Measurements from ENCODE around the gene SYCP3. TPM values are rescaled to one million over a fixed set of nuclear protein-coding genes. Genes with fewer than 3 reads are reported as not detected.

Gene SYCP3
- total RNA-seq, 1 donor from 2014 or later, result not detected

- Histone ChIP-seq H2AFZ (ENCODE audit: low read depth, low read length) (no peak overlapping the region), H3K4me1 (ENCODE audit: insufficient read depth, low read length) (no peaks in the 10 kb centered on the region), H3K4me3 (ENCODE audit: insufficient read depth, low read depth, low read length) (no peak overlapping the region), H3K27ac (ENCODE audit: low read depth, low read length) (no peak overlapping the region), H3K9ac (ENCODE audit: low read length) (no peak overlapping the region), H3K36me3 (ENCODE audit: insufficient read depth, low read length) (peaks cover 4% of the 10 kb centered on the region), H3K27me3 (ENCODE audit: insufficient read depth, low read length) (no peaks in the 10 kb centered on the region), H3K79me2 (ENCODE audit: insufficient read depth, low read length) (no peaks in the 10 kb centered on the region), H4K20me1 (ENCODE audit: insufficient read depth, low read length) (no peaks in the 10 kb centered on the region), H3K4me2 (ENCODE audit: low read length) (no peak overlapping the region), H3K9me3 (ENCODE audit: insufficient read depth, low read depth, low read length) (no peaks in the 10 kb centered on the region)
- DNase-seq (ENCODE audit: low read depth), result no peak
- Mint-ChIP-seq H3K27me3 (ENCODE audit: low read depth, unreplicated experiment) (no peaks in the 10 kb centered on the region), H3K36me3 (ENCODE audit: low read depth, unreplicated experiment) (peaks cover 4% of the 10 kb centered on the region), H3K9me3 (ENCODE audit: unreplicated experiment) (no peaks in the 10 kb centered on the region), H3K4me1 (ENCODE audit: low read depth, unreplicated experiment) (peaks cover 8% of the 10 kb centered on the region), H3K27ac (ENCODE audit: unreplicated experiment) (no peak overlapping the region), H3K4me3 (ENCODE audit: unreplicated experiment) (no peak overlapping the region)
- no peak for FAIRE-seq
- TF ChIP-seq, protein P1, sequence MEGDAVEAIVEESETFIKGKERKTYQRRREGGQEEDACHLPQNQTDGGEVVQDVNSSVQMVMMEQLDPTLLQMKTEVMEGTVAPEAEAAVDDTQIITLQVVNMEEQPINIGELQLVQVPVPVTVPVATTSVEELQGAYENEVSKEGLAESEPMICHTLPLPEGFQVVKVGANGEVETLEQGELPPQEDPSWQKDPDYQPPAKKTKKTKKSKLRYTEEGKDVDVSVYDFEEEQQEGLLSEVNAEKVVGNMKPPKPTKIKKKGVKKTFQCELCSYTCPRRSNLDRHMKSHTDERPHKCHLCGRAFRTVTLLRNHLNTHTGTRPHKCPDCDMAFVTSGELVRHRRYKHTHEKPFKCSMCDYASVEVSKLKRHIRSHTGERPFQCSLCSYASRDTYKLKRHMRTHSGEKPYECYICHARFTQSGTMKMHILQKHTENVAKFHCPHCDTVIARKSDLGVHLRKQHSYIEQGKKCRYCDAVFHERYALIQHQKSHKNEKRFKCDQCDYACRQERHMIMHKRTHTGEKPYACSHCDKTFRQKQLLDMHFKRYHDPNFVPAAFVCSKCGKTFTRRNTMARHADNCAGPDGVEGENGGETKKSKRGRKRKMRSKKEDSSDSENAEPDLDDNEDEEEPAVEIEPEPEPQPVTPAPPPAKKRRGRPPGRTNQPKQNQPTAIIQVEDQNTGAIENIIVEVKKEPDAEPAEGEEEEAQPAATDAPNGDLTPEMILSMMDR (IDR thresholded peaks at IDR 0.05; ENCODE audit: insufficient read depth, low read depth, low read length), result no peak
- no peak for TF ChIP-seq EZH2 (IDR thresholded peaks at IDR 0.05; ENCODE audit: insufficient read depth, low read length)
These were observed 28.3 kb upstream of the SYCP3 start for GRCh38 chr12:101767537-101767936.

GRCh38 chr12:101764051-101764792 is 25.0 kb upstream of the SYCP3 start:
- Mint-ChIP-seq H3K4me3 (ENCODE audit: unreplicated experiment) (no peak overlapping the region), H3K4me1 (ENCODE audit: low read depth, unreplicated experiment) (peaks cover 3% of the 10 kb centered on the region), H3K36me3 (ENCODE audit: low read depth, unreplicated experiment) (peaks cover 4% of the 10 kb centered on the region), H3K9me3 (ENCODE audit: unreplicated experiment) (no peaks in the 10 kb centered on the region), H3K27ac (ENCODE audit: unreplicated experiment) (no peak overlapping the region), H3K27me3 (ENCODE audit: low read depth, unreplicated experiment) (no peaks in the 10 kb centered on the region)
- H3K27me3 ChIP-seq (ENCODE audit: insufficient read depth, low read length), result no peaks in the 10 kb centered on the region
- DNase-seq (ENCODE audit: low read depth) (no peak), FAIRE-seq (no peak)
- H3K36me3 ChIP-seq (ENCODE audit: insufficient read depth, low read length), result peaks cover 4% of the 10 kb centered on the region
- no peak overlapping the region for H3K9ac ChIP-seq (ENCODE audit: low read length)
- H2AFZ ChIP-seq (ENCODE audit: low read depth, low read length), result no peak overlapping the region
- no peak overlapping the region for H3K4me2 ChIP-seq (ENCODE audit: low read length)
- no peak overlapping the region for H3K4me3 ChIP-seq (ENCODE audit: insufficient read depth, low read depth, low read length)
- no peaks in the 10 kb centered on the region for H3K79me2 ChIP-seq (ENCODE audit: insufficient read depth, low read length)
- H4K20me1 ChIP-seq (ENCODE audit: insufficient read depth, low read length), result no peaks in the 10 kb centered on the region
- TF ChIP-seq EZH2 (IDR thresholded peaks at IDR 0.05; ENCODE audit: insufficient read depth, low read length), result no peak
- TF ChIP-seq, protein P1 (IDR thresholded peaks at IDR 0.05; ENCODE audit: insufficient read depth, low read depth, low read length), result no peak
- H3K9me3 ChIP-seq (ENCODE audit: insufficient read depth, low read depth, low read length), result no peaks in the 10 kb centered on the region
- H3K4me1 ChIP-seq (ENCODE audit: insufficient read depth, low read length), result no peaks in the 10 kb centered on the region
- no peak overlapping the region for H3K27ac ChIP-seq (ENCODE audit: low read depth, low read length)

DNA sequence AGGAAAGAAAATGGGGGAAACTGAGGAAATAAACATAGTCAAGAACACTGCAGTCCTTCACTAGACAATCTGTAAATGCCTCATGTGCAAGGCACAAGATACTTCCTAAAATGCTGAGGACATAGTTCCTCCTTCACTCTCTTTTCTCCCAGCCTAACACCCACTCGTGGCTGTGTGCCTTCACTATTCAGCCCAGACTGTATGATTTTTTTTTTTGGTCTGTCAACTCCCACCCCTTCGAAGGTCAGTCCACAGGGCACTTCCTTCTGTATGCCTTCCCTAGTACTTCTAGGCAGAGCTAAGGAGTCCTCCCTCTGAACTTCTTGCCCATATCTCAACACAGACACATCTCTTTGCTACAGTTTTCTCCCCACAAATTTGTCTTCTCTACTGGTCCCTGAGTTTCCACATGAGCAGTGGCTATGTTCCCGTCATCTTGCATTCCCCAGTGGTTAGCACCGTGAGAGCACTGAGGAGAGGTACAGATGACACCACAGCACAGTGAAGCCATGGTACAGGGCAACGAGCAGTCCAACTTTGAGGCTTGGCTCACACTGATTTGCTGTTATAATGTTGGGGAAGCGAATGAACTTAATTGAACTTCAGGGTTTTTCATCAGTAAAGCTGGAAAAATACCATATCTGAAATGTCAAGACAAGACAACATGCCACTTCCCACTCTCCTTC is 24.1 kb upstream of the SYCP3 start:
- H3K4me3 Mint-ChIP-seq (ENCODE audit: unreplicated experiment), result no peak overlapping the region
- H3K4me1 ChIP-seq (ENCODE audit: insufficient read depth, low read length), result no peaks in the 10 kb centered on the region
- no peaks in the 10 kb centered on the region for H3K27me3 Mint-ChIP-seq (ENCODE audit: low read depth, unreplicated experiment)
- DNase-seq (ENCODE audit: low read depth), result no peak
- peaks cover 4% of the 10 kb centered on the region for H3K36me3 ChIP-seq (ENCODE audit: insufficient read depth, low read length)
- no peak for FAIRE-seq
- no peak overlapping the region for H3K4me3 ChIP-seq (ENCODE audit: insufficient read depth, low read depth, low read length)
- H3K9me3 Mint-ChIP-seq (ENCODE audit: unreplicated experiment), result no peaks in the 10 kb centered on the region
- TF ChIP-seq EZH2 (IDR thresholded peaks at IDR 0.05; ENCODE audit: insufficient read depth, low read length), result no peak
- TF ChIP-seq, protein P1 (IDR thresholded peaks at IDR 0.05; ENCODE audit: insufficient read depth, low read depth, low read length), result no peak
- H3K9ac ChIP-seq (ENCODE audit: low read length), result no peak overlapping the region
- no peak overlapping the region for H2AFZ ChIP-seq (ENCODE audit: low read depth, low read length)
- no peak overlapping the region for H3K4me2 ChIP-seq (ENCODE audit: low read length)
- no peaks in the 10 kb centered on the region for H3K27me3 ChIP-seq (ENCODE audit: insufficient read depth, low read length)
- peaks cover 4% of the 10 kb centered on the region for H3K36me3 Mint-ChIP-seq (ENCODE audit: low read depth, unreplicated experiment)
- no peak overlapping the region for H3K27ac ChIP-seq (ENCODE audit: low read depth, low read length)
- H3K27ac Mint-ChIP-seq (ENCODE audit: unreplicated experiment), result no peak overlapping the region
- peaks cover 3% of the 10 kb centered on the region for H3K4me1 Mint-ChIP-seq (ENCODE audit: low read depth, unreplicated experiment)
- no peaks in the 10 kb centered on the region for H3K79me2 ChIP-seq (ENCODE audit: insufficient read depth, low read length)
- no peaks in the 10 kb centered on the region for H3K9me3 ChIP-seq (ENCODE audit: insufficient read depth, low read depth, low read length)
- H4K20me1 ChIP-seq (ENCODE audit: insufficient read depth, low read length), result no peaks in the 10 kb centered on the region

All from astrocyte (in vitro differentiated cells and primary cell).